ENCODE measurements around the gene SORCS1. TPM values are rescaled to one million over a fixed set of nuclear protein-coding genes. Genes with fewer than 3 reads are reported as not detected.

Gene SORCS1
- total RNA-seq, 4 donors from 2014 or later, result 0.16 to 0.68 (median 0.61) TPM

DNA sequence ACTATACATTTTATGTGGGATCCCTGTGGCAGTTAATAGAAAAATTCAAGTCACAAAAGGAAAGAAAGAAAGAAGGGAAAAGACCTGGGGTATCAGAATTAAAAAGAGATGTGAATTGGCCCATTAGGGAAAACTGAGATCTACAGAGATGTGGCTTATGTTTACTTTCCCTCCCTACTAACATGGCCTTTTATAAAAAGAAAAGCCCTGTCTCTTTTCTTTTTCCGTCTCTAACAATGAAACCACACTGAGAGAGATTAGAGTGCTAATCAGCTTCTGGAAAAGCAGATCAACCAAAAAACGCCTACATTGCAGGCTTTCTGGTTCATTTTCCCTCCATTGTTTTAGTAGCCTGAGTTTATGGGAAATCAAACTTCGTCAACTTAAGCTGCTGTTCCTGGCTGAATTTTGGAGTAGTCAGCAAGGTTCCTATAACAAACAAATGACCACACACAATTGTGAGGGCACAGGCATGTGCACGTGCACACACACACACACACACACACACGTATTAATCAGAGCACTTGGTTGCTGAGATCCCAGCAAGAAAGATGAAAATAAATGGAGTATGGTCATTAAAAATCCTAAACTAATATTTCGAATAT is 235.1 kb downstream of the SORCS1 start:
- TF ChIP-seq, protein P1, sequence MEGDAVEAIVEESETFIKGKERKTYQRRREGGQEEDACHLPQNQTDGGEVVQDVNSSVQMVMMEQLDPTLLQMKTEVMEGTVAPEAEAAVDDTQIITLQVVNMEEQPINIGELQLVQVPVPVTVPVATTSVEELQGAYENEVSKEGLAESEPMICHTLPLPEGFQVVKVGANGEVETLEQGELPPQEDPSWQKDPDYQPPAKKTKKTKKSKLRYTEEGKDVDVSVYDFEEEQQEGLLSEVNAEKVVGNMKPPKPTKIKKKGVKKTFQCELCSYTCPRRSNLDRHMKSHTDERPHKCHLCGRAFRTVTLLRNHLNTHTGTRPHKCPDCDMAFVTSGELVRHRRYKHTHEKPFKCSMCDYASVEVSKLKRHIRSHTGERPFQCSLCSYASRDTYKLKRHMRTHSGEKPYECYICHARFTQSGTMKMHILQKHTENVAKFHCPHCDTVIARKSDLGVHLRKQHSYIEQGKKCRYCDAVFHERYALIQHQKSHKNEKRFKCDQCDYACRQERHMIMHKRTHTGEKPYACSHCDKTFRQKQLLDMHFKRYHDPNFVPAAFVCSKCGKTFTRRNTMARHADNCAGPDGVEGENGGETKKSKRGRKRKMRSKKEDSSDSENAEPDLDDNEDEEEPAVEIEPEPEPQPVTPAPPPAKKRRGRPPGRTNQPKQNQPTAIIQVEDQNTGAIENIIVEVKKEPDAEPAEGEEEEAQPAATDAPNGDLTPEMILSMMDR (IDR thresholded peaks at IDR 0.05; ENCODE audit: low read depth), result no peak

DNA sequence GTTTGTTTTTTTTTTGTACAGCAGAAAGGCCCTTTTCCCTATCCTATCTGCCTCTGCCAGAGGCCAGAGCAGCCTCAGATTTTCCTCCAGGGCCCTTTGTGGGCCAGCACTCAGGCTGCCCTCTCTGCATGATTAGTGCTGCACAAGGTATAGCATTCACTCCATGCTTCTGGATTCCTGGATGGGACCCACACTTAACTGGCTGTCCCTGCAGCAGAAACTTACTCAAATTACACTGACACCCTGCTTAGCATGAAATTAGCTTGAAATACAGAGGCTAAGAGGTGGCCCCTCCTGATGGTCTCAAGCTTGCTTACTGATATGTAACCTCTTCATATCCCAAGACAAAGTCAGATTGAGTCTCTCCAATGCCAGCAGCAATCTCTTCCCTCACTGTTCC is 239.3 kb downstream of the SORCS1 start:
- TF ChIP-seq, protein P1 (IDR thresholded peaks at IDR 0.05; ENCODE audit: low read depth), result no peak

DNA sequence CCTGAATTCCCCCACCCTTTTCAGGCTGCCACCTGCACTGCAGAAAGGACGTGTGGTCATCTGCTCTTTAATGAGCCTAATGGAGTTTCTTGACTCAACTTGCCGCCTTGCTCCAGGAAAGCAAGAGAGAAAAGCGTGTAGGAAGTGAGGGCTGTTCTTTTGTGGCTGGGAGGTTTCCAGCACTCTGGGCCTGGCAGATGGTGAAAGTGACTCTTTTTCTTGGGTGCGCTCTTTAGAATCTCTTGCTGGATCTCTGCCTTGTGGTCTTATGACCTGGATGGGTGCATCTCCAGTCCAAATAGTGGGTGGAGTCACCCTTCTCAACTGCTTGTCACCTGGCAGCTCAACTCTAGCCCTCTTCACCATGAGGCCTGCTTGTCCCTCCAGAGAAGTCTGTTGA is 244.0 kb downstream of the SORCS1 start:
- TF ChIP-seq, protein P1 (IDR thresholded peaks at IDR 0.05; ENCODE audit: low read depth), result no peak

DNA sequence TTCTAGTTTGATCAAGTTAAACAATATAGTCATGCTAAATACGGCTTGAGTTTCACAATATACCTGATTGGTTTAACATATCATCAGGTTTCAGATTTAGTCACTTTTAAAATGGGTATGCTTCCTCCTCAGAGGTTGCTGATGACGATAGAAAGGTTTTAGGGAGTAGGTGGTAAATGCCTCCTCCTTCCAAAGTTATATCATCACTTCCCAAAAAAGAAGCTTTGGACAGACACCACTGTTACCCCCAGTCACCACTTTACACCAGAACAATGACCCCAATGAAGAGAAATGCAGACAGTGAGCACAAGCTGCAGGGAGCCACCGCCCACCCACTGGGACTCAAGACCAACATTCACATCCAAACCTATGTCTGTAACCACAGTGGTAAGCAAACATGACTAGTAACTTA is 244.6 kb downstream of the SORCS1 start:
- TF ChIP-seq, protein P1 (IDR thresholded peaks at IDR 0.05; ENCODE audit: low read depth), result no peak

DNA sequence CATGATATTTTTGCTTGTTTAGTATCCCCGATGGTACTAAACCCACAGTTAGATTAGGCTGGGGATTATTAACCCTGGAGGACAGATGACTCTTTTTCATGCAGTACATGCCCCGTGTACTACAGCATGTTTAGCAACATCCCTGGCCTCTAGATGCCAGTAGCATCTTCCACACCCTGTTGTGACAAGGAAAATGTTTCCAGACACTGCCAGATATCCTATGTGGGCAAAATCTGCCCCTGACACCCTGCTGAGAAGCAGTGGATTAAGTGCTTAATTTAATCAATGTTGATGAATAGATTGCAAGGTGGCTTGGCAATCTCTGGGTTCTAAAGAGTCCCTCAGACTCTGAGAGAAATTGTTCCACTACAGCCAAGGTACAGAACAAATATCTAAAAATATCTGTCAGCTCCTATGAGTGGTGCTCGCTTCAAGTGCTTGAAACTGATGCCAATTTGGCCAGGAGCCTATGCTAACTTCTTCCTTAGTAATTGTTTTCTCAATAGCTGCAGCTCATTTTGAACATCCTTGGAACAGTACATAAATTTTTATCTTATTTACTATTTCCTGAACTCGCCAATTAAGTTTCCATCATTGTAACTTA is 247.0 kb downstream of the SORCS1 start:
- TF ChIP-seq, protein P1 (IDR thresholded peaks at IDR 0.05; ENCODE audit: low read depth), result no peak

DNA sequence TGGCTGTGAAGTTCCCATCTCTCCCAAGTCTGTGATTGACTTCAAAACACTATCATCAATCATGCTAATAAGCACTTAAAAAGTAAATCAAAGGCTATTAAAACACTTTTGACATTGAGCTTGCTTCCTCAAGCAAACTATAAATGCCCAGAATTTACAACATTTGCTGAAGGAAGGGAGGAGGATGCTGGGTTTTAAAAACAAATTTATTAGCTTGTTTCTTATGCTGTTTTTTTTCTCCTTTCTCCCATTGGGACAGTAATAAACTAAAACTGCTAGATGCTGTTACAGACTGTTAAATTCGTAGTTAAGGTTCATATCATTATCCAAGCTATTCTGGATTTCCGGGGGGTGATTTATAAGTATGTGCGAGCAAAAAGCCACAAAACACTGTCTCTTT is 250.5 kb downstream of the SORCS1 start:
- TF ChIP-seq, protein P1 (IDR thresholded peaks at IDR 0.05; ENCODE audit: low read depth), result no peak

DNA sequence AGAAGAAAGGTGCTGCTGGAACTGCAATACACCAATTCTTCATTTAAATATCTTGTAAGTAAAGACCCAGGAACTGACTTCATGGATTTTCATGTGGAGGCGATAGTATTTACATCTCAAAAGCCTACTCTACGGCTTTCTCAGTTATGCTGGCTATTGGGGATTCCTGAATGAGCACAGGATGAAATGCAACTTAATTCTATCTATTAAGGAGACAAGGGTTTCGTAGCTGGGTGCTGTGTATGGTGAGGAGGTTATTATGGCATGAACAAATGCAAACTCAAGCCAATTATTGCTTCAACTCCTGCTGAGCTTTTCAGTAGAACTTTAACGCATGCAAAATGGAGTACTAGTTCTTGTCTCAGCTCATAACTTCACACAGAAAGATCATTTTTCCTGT is 251.2 kb downstream of the SORCS1 start:
- TF ChIP-seq, protein P1 (IDR thresholded peaks at IDR 0.05; ENCODE audit: low read depth), result no peak
